Stomach (tissue), 9 donors: ENCODE data around the gene NDST1. TPM values are rescaled to one million over a fixed set of nuclear protein-coding genes. Genes with fewer than 3 reads are reported as not detected.
"Not testable (repeated sequence)": the region's sequence is repeated elsewhere in the genome, so short reads cannot be mapped to it uniquely, and the experiment has no call there.

Experiments
- DNase-seq, 2 donors: peaks; one replicate each; pipeline versions ENCODE4 v3.0.0 to v3.0.0-alpha.2; 2013 to 2019
- H3K27ac ChIP-seq, 5 donors: fragments of 200-600 bp in 4 of 5; sonication (generic) in 4 of 5; one replicate each; pipeline ENCODE4 v1.5.1; 2013 to 2019; ENCODE audit warnings: mild to moderate bottlenecking in 1 of 5, moderate library complexity in 1 of 5
- H3K27me3 ChIP-seq, 3 donors: fragments of 200-600 bp; sonication (generic); one replicate each; pipeline ENCODE4 v1.5.1; 2017 to 2019; ENCODE audit warnings: mixed run types in 1 of 3
- H3K36me3 ChIP-seq, 4 donors: fragments of 200-600 bp; sonication (generic); 1 replicate in 3 of 4; 2 replicates in 1 of 4; pipeline ENCODE4 v1.5.1; 2016 to 2019
- H3K4me1 ChIP-seq, 4 donors: fragments of 200-600 bp; sonication (generic); one replicate each; pipeline ENCODE4 v1.5.1; 2016 to 2019
- H3K4me3 ChIP-seq, 4 donors: fragments of 200-600 bp; sonication (generic) in 3 of 4; one replicate each; pipeline ENCODE4 v1.5.1; 2016 to 2019; ENCODE audit warnings: mild to moderate bottlenecking in 1 of 4
- H3K9me3 ChIP-seq, 4 donors: fragments of 200-600 bp; sonication (generic); one replicate each; pipeline ENCODE4 v1.5.1; 2016 to 2019
- EP300 ChIP-seq: sonication (generic); formaldehyde crosslinking; IDR thresholded peaks from one replicate; pipeline ENCODE4 v1.6.1; 2017; ENCODE audit warnings: antibody characterized with exemption
- POLR2A ChIP-seq, 4 donors: fragments of 450-650 bp; IDR thresholded peaks; one replicate each; pipeline ENCODE4 v1.6.1; 2016; ENCODE audit warnings: antibody characterized with exemption in 4 of 4, control low read depth in 2 of 4, mild to moderate bottlenecking in 1 of 4, moderate library complexity in 1 of 4
- POLR2AphosphoS5 ChIP-seq, 3 donors: sonication (generic); formaldehyde crosslinking; IDR thresholded peaks; one replicate each; pipeline ENCODE4 v1.6.1; 2016; ENCODE audit warnings: antibody characterized with exemption in 3 of 3
- WGBS, 5 donors: extraction: QIAGEN DNeasy Blood & Tissue Kit in 3 of 5; methylation state at CpG; one replicate each; pipeline versions ENCODE4 v1.1.5 to v1.1.7; 2013 to 2018; 5-methylcytosine and 5-hydroxymethylcytosine counted together
- intact Hi-C: fragments of 100-400 bp; cut with DNase I; formaldehyde crosslinking; loops from one replicate; pipeline ENCODE4 v1.15.1; 2023; ENCODE audit warnings: low total_unique reads
- polyA plus RNA-seq, 3 donors: library from polyadenylated mRNA; stranded (reverse); fragments of 200-250 nt; gene quantifications; one replicate each; pipeline ENCODE4 v1.2.3, GENCODE V29; 2013
- total RNA-seq, 5 donors: library from RNA; depleted of rRNA; stranded (reverse); fragments of >200 nt; gene quantifications; one replicate each; pipeline versions ENCODE4 v1.1.0 to v1.2.3, GENCODE V29; 2014 to 2016
- TF ChIP-seq, protein P1 (sequence below), 7 experiments: fragments of 450-650 bp in 4 of 7; fragments of 200-600 bp in 3 of 7; sonication (generic) in 3 of 7; IDR thresholded peaks; one replicate each; pipeline ENCODE4 v1.5.1; 2016 to 2019; ENCODE audit warnings: antibody characterized with exemption in 7 of 7, control low read depth in 2 of 7, mild to moderate bottlenecking in 1 of 7
- donor health status: healthy with polysubstance abuse.
- donor health status: Bipolar disorder and iron deficiency.
- donor health status: healthy.

Gene NDST1
- total and polyA plus RNA-seq, 8 donors = 6.4 to 32.9 (median 15.9) TPM

DNA sequence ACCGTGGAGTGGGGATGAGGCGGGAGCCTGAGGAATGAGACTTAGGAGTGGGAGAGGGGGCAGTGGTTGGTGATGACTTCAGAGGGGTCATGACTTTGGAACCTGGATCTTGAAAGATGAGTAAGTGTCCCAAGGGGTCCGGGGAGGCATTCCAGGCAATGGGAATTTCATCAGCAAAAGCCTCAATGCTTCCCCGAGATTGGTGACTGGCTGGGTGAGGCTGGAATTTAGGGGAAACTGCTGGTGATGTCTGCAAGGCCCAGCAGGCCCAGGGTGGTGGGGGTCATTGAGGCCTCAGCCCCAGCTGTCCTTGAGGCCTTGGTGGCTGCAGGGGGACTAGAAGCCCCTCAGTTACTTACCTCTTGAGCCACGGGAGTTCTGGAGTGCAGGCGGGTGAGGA is 7.5 kb downstream of the NDST1 start:
- Histone ChIP-seq H3K4me3 (no peak overlapping the region), H3K27ac (peak overlapping the region; percentile 34 to 87 (median 82)), H3K27me3 (no peaks in the 10 kb centered on the region), H3K9me3 (no peaks in the 10 kb centered on the region), H3K36me3 (peaks cover 0 to 12% (median 0%) of the 10 kb centered on the region in 4 donors), H3K4me1 (peaks cover 83 to 99% (median 91%) of the 10 kb centered on the region in 4 donors)
- no peak for DNase-seq
- 61 to 76% (median 65%) methylated on average over 6 of the region's 6 CpGs for WGBS, 5 donors
- no peak for TF ChIP-seq EP300
- TF ChIP-seq POLR2AphosphoS5 (IDR thresholded peaks at IDR 0.05) = peak in 1 of 3 donors; percentile 29
- no peak for TF ChIP-seq POLR2A (IDR thresholded peaks at IDR 0.05)
- TF ChIP-seq, protein P1, sequence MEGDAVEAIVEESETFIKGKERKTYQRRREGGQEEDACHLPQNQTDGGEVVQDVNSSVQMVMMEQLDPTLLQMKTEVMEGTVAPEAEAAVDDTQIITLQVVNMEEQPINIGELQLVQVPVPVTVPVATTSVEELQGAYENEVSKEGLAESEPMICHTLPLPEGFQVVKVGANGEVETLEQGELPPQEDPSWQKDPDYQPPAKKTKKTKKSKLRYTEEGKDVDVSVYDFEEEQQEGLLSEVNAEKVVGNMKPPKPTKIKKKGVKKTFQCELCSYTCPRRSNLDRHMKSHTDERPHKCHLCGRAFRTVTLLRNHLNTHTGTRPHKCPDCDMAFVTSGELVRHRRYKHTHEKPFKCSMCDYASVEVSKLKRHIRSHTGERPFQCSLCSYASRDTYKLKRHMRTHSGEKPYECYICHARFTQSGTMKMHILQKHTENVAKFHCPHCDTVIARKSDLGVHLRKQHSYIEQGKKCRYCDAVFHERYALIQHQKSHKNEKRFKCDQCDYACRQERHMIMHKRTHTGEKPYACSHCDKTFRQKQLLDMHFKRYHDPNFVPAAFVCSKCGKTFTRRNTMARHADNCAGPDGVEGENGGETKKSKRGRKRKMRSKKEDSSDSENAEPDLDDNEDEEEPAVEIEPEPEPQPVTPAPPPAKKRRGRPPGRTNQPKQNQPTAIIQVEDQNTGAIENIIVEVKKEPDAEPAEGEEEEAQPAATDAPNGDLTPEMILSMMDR (IDR thresholded peaks at IDR 0.05) = no peak
- intact Hi-C loops = no loop called here

DNA sequence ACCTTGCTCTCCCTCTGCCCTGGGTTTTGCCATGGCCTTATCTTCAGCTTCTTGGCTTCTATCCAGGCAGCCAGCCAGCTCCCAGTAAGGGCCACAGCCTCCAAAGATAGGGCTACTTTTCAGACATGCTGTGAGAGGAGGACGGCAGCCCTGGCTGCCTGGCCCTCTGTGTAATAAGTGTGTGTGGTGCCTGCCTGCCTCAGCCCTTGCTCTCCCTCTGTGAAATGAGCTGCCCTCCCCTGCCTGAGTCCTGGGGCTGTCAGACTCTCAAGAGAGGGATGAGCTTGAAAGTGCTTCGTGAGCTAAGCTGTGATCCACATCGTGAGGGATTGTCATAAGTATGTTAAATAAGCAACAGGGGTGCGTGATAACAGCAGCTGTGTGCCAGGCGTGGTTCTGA is 8.1 kb downstream of the NDST1 start:
- intact Hi-C loops = no loop called here
- no peak overlapping the region for H3K4me3 ChIP-seq

DNA sequence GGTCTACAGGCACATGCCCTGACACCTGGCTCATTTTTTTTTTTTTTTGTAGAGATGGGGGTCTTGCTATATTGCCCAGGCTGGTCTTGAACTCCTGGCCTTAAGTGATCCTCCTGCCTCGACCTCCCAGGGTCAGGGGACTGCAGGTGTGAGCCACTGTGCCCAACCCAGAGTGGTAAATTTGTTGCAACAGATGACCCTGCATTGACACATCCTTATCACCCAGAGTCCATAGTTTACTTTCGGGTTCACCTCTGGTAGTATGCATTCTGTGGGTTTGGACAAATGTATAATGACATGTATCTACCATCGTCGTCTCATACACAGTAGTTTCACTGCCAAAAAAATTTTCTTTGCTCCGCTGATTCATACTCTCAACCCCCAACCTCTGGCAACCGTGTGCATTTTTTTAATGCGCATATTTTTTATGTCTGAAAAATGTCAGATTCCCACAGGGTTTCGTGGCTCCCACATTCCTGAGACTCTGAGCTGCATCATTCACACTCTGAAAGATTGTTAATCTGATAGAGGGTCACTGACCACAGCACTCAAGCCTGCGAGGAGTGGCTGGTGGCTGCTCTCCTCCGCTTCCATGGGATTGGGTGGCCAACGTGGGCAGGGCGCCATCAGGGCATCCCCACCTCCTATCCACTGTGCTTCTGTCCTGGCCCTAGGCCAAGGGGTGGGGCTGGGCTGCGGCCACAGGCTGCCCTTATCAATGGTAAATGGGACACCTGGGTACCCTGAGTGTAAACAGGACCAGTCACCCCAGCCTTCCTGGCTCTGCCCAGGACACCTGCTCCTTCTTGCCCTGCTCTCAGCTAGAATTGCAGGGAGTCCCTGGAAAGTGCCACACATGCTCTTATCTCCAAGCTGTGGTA is 9.6 kb downstream of the NDST1 start:
- WGBS, 5 donors = 33 to 39% (median 35%) methylated on average over 11 to 13 of the region's 13 CpGs
- Histone ChIP-seq H3K27ac (peak overlapping the region; percentile 61 to 87 (median 82)), H3K4me1 (peaks cover 71 to 97% (median 84%) of the 10 kb centered on the region in 4 donors), H3K9me3 (no peaks in the 10 kb centered on the region), H3K27me3 (no peaks in the 10 kb centered on the region), H3K4me3 (no peak overlapping the region), H3K36me3 (peaks cover 7 to 25% (median 12%) of the 10 kb centered on the region in 4 donors)
- TF ChIP-seq POLR2AphosphoS5 (IDR thresholded peaks at IDR 0.05) (peak in 2 of 3 donors; percentile 46 to 68), POLR2A (IDR thresholded peaks at IDR 0.05) (no peak)
- intact Hi-C loops = no loop called here
- peak; percentile 83 to 86 for DNase-seq

More for the DNA sequence above, 8.1 kb downstream of the NDST1 start:
- Histone ChIP-seq H3K36me3 (peaks cover 0 to 15% (median 2%) of the 10 kb centered on the region in 4 donors), H3K9me3 (no peaks in the 10 kb centered on the region), H3K4me1 (peaks cover 77 to 99% (median 88%) of the 10 kb centered on the region in 4 donors), H3K27ac (peak overlapping the region; percentile 60 to 87 (median 82)), H3K27me3 (no peaks in the 10 kb centered on the region)
- TF ChIP-seq POLR2A (IDR thresholded peaks at IDR 0.05) = no peak
- peak in 2 of 3 donors; percentile 28 to 51 for TF ChIP-seq POLR2AphosphoS5 (IDR thresholded peaks at IDR 0.05)
- DNase-seq = peak; percentile 83 to 85
- WGBS, 5 donors = 25 to 41% (median 35%) methylated on average over 5 of the region's 5 CpGs

DNA sequence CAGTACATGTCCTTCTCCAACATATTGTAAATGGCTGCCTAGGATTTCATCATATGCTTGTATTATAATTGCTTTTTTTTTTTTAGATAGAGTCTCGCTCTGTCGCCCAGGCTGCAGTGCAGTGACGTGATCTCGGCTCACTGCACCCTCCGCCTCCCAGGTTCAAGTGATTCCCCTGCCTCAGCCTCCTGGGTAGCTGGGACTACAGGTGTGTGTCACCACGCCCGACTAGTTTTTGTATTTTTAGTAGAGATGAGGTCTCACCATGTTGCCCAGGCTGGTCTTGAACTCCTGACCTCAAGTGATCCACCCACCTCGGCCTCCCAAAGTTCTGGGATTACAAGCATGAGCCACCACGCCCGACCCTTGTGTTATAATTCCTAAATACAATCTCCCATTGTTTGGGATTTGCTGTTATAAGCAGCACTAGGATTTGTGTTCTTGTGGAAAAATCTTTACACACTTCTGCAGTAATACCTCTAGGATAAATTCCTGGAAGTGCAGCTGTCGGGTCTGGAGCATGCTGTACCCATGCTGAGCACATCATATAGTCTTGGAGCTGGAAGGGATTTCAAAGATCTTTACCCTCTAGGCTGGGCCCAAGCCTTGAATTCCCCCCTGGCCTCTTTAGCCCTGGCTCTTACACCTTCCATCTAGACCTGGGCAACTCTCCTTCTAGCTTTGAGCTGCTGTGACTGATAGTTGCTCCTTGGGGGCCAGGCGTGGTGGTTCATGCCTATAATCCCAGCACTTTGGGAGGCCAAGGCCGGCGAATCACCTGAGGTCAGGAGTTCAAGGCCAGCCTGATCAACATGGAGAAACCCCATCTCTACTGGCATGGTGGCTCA is 11.0 kb downstream of the NDST1 start:
- DNase-seq, H3K27me3 ChIP-seq, H3K4me3 ChIP-seq, H3K9me3 ChIP-seq, intact Hi-C loops: not testable (repeated sequence)
- Histone ChIP-seq H3K36me3 (peaks cover 7 to 25% (median 12%) of the 10 kb centered on the region in 4 donors), H3K27ac (peak overlapping the region in 4 of 5 donors; percentile 7 to 87 (median 62)), H3K4me1 (peaks cover 73 to 97% (median 85%) of the 10 kb centered on the region in 4 donors)
- 78 to 84% (median 83%) methylated on average over 14 of the region's 14 CpGs for WGBS, 5 donors

DNA sequence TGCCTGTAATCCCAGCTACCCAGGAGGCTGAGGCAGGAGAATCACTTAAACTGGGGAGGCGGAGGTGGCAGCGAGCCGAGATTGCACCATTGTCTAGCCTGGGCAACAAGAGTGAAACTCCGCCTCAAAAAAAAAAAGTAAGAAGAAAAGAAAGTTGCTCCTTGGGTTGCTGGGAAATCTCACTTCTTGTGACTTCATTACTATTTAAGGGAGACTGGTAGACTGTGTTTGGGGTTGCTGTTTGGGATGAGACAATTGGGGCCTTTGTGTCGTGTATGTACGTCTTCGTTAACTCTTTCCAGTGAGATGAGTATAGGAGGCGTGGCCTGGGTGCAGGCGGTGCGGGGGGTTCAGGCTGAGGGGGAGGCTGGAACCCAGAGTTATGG is 11.6 kb downstream of the NDST1 start:
- 82 to 90% (median 85%) methylated on average over 10 of the region's 10 CpGs for WGBS, 5 donors
- no peaks in the 10 kb centered on the region for H3K27me3 ChIP-seq
- H3K9me3 ChIP-seq = no peaks in the 10 kb centered on the region
- no peak overlapping the region for H3K4me3 ChIP-seq
- peak overlapping the region in 2 of 5 donors; percentile 32 to 43 for H3K27ac ChIP-seq
- no peak for DNase-seq
- intact Hi-C loops = no loop called here
- H3K36me3 ChIP-seq = peaks cover 7 to 25% (median 12%) of the 10 kb centered on the region in 4 donors
- no peak for TF ChIP-seq EP300
- TF ChIP-seq POLR2AphosphoS5 (IDR thresholded peaks at IDR 0.05) = no peak
- no peak for TF ChIP-seq POLR2A (IDR thresholded peaks at IDR 0.05)
- TF ChIP-seq, protein P1 (IDR thresholded peaks at IDR 0.05) = no peak
- peaks cover 67 to 97% (median 85%) of the 10 kb centered on the region in 4 donors for H3K4me1 ChIP-seq
